ENCODE results near the gene CCN5.

DNA sequence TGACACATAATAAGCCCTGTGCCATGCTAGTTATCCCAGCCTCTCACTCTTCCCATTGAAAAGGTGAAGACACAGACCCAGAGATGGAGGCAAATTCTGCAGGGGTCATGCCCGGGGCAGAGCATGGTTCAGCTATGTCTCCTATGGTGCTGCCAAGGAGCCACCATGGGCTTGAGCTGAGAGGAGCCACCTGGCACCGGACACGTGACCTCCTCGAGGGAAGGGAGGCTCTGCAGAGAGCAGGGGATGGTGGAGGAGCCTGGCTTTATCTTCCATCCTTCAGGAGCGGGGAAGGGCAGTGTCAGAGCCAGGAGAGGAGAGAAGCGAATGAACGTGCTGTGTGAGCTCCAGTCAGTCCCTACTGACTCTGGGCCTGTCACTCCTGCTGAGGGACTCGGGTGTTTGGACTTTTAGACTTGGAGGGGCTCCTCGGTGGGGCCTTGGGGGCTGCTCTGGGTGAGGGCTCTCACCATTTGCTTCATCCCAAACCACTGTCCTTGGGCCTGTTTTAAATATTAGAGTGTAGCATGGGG, 11.1 kb upstream of the CCN5 start:
- TF ChIP-seq POLR2A (IDR thresholded peaks at IDR 0.05) (no peak), CTCF (IDR thresholded peaks at IDR 0.05) (no peak)

All from prostate gland (tissue), 2 donors.